ENCODE results near the gene AGTPBP1. TPM values are rescaled to one million over a fixed set of nuclear protein-coding genes. Genes with fewer than 3 reads are reported as not detected.

Gene AGTPBP1
- total RNA-seq, 1 experiment from 2014 or later: 54.7 TPM

DNA sequence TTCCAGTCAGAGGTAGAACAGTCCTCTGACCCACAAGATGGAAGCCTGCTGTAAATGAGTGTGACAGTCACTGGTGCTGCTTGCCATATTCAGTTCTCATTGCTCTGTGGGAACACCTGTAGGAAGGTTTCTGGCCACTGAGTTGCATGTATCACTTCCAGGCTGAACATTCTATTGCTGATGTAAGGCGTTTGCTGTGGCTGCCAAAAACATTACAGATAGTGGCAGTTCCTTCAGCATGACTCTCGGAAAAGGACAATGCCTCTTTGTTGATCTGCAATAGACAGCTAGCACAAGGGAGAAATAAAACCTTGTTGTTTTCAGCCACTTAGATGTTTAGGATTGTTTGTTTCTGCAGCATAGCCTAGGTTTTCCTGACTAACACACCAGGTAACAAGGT is 217.2 kb downstream of the AGTPBP1 start:
- ChIA-PET POLR2A (no interaction called here), CTCF (no interaction called here)
- TF ChIP-seq NR3C1 (CRISPR knock-in tag; conservative IDR thresholded peaks at IDR 0.05; ENCODE audit: low read depth): no peak
- TF ChIP-seq, protein P1, sequence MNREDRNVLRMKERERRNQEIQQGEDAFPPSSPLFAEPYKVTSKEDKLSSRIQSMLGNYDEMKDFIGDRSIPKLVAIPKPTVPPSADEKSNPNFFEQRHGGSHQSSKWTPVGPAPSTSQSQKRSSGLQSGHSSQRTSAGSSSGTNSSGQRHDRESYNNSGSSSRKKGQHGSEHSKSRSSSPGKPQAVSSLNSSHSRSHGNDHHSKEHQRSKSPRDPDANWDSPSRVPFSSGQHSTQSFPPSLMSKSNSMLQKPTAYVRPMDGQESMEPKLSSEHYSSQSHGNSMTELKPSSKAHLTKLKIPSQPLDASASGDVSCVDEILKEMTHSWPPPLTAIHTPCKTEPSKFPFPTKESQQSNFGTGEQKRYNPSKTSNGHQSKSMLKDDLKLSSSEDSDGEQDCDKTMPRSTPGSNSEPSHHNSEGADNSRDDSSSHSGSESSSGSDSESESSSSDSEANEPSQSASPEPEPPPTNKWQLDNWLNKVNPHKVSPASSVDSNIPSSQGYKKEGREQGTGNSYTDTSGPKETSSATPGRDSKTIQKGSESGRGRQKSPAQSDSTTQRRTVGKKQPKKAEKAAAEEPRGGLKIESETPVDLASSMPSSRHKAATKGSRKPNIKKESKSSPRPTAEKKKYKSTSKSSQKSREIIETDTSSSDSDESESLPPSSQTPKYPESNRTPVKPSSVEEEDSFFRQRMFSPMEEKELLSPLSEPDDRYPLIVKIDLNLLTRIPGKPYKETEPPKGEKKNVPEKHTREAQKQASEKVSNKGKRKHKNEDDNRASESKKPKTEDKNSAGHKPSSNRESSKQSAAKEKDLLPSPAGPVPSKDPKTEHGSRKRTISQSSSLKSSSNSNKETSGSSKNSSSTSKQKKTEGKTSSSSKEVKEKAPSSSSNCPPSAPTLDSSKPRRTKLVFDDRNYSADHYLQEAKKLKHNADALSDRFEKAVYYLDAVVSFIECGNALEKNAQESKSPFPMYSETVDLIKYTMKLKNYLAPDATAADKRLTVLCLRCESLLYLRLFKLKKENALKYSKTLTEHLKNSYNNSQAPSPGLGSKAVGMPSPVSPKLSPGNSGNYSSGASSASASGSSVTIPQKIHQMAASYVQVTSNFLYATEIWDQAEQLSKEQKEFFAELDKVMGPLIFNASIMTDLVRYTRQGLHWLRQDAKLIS (CRISPR knock-in tag; IDR thresholded peaks at IDR 0.05; ENCODE audit: borderline replicate concordance): no peak
- TF ChIP-seq, protein P2, sequence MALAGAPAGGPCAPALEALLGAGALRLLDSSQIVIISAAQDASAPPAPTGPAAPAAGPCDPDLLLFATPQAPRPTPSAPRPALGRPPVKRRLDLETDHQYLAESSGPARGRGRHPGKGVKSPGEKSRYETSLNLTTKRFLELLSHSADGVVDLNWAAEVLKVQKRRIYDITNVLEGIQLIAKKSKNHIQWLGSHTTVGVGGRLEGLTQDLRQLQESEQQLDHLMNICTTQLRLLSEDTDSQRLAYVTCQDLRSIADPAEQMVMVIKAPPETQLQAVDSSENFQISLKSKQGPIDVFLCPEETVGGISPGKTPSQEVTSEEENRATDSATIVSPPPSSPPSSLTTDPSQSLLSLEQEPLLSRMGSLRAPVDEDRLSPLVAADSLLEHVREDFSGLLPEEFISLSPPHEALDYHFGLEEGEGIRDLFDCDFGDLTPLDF (CRISPR knock-in tag; IDR thresholded peaks at IDR 0.05): no peak
- no peak for TF ChIP-seq SMAD4 (CRISPR knock-in tag; IDR thresholded peaks at IDR 0.05)
- TF ChIP-seq HMGA2 (CRISPR knock-in tag; IDR thresholded peaks at IDR 0.05): no peak
- no peak for TF ChIP-seq SOX15 (CRISPR knock-in tag; IDR thresholded peaks at IDR 0.05)
- TF ChIP-seq MYBL2 (CRISPR knock-in tag; IDR thresholded peaks at IDR 0.05): no peak
- TF ChIP-seq, protein P3, sequence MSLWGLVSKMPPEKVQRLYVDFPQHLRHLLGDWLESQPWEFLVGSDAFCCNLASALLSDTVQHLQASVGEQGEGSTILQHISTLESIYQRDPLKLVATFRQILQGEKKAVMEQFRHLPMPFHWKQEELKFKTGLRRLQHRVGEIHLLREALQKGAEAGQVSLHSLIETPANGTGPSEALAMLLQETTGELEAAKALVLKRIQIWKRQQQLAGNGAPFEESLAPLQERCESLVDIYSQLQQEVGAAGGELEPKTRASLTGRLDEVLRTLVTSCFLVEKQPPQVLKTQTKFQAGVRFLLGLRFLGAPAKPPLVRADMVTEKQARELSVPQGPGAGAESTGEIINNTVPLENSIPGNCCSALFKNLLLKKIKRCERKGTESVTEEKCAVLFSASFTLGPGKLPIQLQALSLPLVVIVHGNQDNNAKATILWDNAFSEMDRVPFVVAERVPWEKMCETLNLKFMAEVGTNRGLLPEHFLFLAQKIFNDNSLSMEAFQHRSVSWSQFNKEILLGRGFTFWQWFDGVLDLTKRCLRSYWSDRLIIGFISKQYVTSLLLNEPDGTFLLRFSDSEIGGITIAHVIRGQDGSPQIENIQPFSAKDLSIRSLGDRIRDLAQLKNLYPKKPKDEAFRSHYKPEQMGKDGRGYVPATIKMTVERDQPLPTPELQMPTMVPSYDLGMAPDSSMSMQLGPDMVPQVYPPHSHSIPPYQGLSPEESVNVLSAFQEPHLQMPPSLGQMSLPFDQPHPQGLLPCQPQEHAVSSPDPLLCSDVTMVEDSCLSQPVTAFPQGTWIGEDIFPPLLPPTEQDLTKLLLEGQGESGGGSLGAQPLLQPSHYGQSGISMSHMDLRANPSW (CRISPR knock-in tag; conservative IDR thresholded peaks at IDR 0.05; ENCODE audit: low read depth): no peak
- no peak for TF ChIP-seq FOXK1 (CRISPR knock-in tag; IDR thresholded peaks at IDR 0.05)
- no peak for TF ChIP-seq ZBTB21 (CRISPR knock-in tag; IDR thresholded peaks at IDR 0.05; ENCODE audit: borderline replicate concordance)
- TF ChIP-seq NR2C2 (CRISPR knock-in tag; IDR thresholded peaks at IDR 0.05): no peak
- DNase-seq (ENCODE audit: low spot score) (no peak), ATAC-seq (no peak)
- no peak overlapping the region for H3K4me3 Mint-ChIP-seq
- H3K27ac Mint-ChIP-seq: no peak overlapping the region
- peaks cover 56% of the 10 kb centered on the region for H3K27me3 Mint-ChIP-seq (ENCODE audit: low read depth)
- H3K36me3 Mint-ChIP-seq: no peaks in the 10 kb centered on the region
- peaks cover 7% of the 10 kb centered on the region for H3K4me1 Mint-ChIP-seq
- H3K9me3 Mint-ChIP-seq: peaks cover 14% of the 10 kb centered on the region

DNA sequence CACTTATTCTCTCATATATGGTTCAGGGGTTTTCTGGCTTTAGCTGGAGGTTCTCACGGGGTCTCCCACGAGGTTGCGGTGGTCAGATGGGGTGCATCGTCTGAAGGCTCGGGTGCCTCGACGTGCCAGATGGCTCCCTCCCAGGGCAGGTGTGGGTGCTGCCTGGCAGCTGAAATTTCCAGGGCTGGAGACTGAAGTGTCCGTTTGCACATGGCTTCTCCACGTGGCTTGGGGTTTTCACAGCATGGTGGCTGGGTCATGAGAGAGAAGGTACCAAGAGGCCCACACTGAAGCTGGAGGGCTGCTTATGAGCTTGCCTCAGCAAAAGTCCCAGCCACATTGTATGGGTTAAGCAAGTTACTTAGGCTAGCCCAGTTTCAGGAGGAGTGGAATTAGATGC is 218.6 kb downstream of the AGTPBP1 start:
- peaks cover 54% of the 10 kb centered on the region for H3K27me3 Mint-ChIP-seq (ENCODE audit: low read depth)

DNA sequence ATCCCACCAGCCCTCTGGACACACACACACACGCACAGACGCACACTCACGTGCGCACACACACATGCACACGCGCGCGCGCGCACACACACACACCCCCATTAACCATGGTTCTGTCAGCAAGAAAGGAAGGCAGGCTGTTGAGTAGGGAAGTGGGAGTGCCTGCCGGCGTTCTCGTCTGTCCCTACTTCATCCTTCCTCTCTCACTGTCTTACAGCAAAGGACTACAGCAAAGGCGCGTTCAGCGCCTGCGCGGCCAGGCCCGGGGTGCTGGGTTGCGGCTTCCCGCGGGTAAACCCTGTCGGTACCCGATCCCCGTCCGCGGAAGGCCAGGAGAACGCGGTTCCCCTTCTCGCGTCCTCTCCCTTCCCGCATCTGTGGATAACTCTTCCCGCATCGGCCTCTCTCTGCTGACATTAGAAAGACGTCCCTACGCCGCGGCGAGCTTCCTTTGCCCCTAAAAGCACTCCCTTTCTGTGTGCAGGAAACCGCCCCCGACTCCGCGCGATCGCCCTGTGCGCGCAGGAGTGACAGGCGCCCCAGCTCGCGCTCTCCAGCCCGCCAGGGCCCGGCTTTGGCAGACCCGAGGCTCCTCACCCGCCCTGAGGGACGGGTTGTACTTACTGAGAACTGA is 219.2 kb downstream of the AGTPBP1 start:
- peaks cover 7% of the 10 kb centered on the region for H3K4me1 Mint-ChIP-seq
- TF ChIP-seq ESRRA (CRISPR knock-in tag; IDR thresholded peaks at IDR 0.05; ENCODE audit: borderline replicate concordance): no peak
- TF ChIP-seq, protein P3 (CRISPR knock-in tag; conservative IDR thresholded peaks at IDR 0.05; ENCODE audit: low read depth): peak; percentile 25; the same call in 1 of the 2 replicates
- no peak for TF ChIP-seq ZNF232 (CRISPR knock-in tag; IDR thresholded peaks at IDR 0.05)
- TF ChIP-seq, protein P4, sequence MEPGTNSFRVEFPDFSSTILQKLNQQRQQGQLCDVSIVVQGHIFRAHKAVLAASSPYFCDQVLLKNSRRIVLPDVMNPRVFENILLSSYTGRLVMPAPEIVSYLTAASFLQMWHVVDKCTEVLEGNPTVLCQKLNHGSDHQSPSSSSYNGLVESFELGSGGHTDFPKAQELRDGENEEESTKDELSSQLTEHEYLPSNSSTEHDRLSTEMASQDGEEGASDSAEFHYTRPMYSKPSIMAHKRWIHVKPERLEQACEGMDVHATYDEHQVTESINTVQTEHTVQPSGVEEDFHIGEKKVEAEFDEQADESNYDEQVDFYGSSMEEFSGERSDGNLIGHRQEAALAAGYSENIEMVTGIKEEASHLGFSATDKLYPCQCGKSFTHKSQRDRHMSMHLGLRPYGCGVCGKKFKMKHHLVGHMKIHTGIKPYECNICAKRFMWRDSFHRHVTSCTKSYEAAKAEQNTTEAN (CRISPR knock-in tag; IDR thresholded peaks at IDR 0.05): peak; percentile 83; the same call in 1 of the 2 replicates
- TF ChIP-seq TP53 (CRISPR knock-in tag; IDR thresholded peaks at IDR 0.05): peak; percentile 15; the same call in 1 of the 2 replicates
- 0 out of 2 replicates have a peak, but pooled peaks have one; percentile 14 for TF ChIP-seq SP1 (CRISPR knock-in tag; conservative IDR thresholded peaks at IDR 0.05)
- TF ChIP-seq, protein P5, sequence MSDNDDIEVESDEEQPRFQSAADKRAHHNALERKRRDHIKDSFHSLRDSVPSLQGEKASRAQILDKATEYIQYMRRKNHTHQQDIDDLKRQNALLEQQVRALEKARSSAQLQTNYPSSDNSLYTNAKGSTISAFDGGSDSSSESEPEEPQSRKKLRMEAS (CRISPR knock-in tag; IDR thresholded peaks at IDR 0.05): peak; percentile 61; the same call in 1 of the 2 replicates
- no peak for TF ChIP-seq ETV6 (CRISPR knock-in tag; IDR thresholded peaks at IDR 0.05)
- ATAC-seq (peak; percentile 96), DNase-seq (ENCODE audit: low spot score) (peak; percentile 75)
- H3K27me3 Mint-ChIP-seq (ENCODE audit: low read depth): peaks cover 54% of the 10 kb centered on the region
- ChIA-PET CTCF (interaction anchor here (1.1 to 1.2 kb wide), 3 partner anchors 15 to 88 kb away, joined by 4 to 7 read pairs (median 4); no protein-coding TSS in a partner anchor), POLR2A (no interaction called here)
- H3K36me3 Mint-ChIP-seq: no peaks in the 10 kb centered on the region
- peaks cover 10% of the 10 kb centered on the region; the same call in 1 of the 2 replicates for H3K9me3 Mint-ChIP-seq
- no peak overlapping the region for H3K27ac Mint-ChIP-seq
- peak overlapping the region; percentile 77 for H3K4me3 Mint-ChIP-seq

More for the DNA sequence above, 218.6 kb downstream of the AGTPBP1 start:
- Mint-ChIP-seq H3K9me3 (peaks cover 10% of the 10 kb centered on the region; the same call in 1 of the 2 replicates), H3K4me1 (peaks cover 7% of the 10 kb centered on the region), H3K4me3 (peak overlapping the region; percentile 77), H3K36me3 (no peaks in the 10 kb centered on the region), H3K27ac (no peak overlapping the region)
- ChIA-PET POLR2A (no interaction called here), CTCF (interaction anchor here (1.1 to 1.2 kb wide), 2 partner anchors 15 to 32 kb away, joined by 4 read pairs; no protein-coding TSS in a partner anchor)
- DNase-seq (ENCODE audit: low spot score): no peak
- ATAC-seq: no peak
- no peak for TF ChIP-seq FOXJ3 (CRISPR knock-in tag; IDR thresholded peaks at IDR 0.05; ENCODE audit: borderline replicate concordance)
